NCI-H2029 (cell line): ENCODE results near the gene FAM219A.
"Not testable (repeated sequence)": the region's sequence is repeated elsewhere in the genome, so short reads cannot be mapped to it uniquely, and the experiment has no call there.

Experiments used
- DNase-seq: peaks from one replicate; lab custom pipeline; 2025; lab: John Stamatoyannopoulos, UW

Gene FAM219A

GRCh38 chr9:34376596-34377403 lies 81.6 kb downstream of the FAM219A start, which contains the start of gene MYORG:
Gene MYORG (minus strand): TSS chr9:34376898. CDS start chr9:34372943, 3,955 bp downstream.
- DNase-seq = peak; percentile 95

- DNase-seq = peak; percentile 40
These were observed 82.3 kb downstream of the FAM219A start for GRCh38 chr9:34375901-34376595.

GRCh38 chr9:34374905-34375552 lies 83.3 kb downstream of the FAM219A start:
- DNase-seq = no peak

- no peak for DNase-seq
These were observed 84.0 kb downstream of the FAM219A start for GRCh38 chr9:34374339-34374738.

- DNase-seq = no peak
These were observed 84.6 kb downstream of the FAM219A start for GRCh38 chr9:34373749-34374148.

GRCh38 chr9:34372467-34373011 lies 85.8 kb downstream of the FAM219A start:
- no peak for DNase-seq

GRCh38 chr9:34371886-34372466 lies 86.4 kb downstream of the FAM219A start:
- DNase-seq = no peak

- no peak for DNase-seq
These were observed 87.1 kb downstream of the FAM219A start for GRCh38 chr9:34370970-34371880.

- DNase-seq = no peak
These were observed 87.9 kb downstream of the FAM219A start for GRCh38 chr9:34370335-34370969.

GRCh38 chr9:34369636-34370035 lies 88.7 kb downstream of the FAM219A start:
- no peak for DNase-seq

- not testable (repeated sequence) for DNase-seq
These were observed 89.6 kb downstream of the FAM219A start for GRCh38 chr9:34368796-34369195.

GRCh38 chr9:34367751-34368410 lies 90.5 kb downstream of the FAM219A start:
- not testable (repeated sequence) for DNase-seq

GRCh38 chr9:34366365-34366764 lies 92.0 kb downstream of the FAM219A start:
- no peak for DNase-seq

- DNase-seq = no peak
These were observed 93.1 kb downstream of the FAM219A start for GRCh38 chr9:34365282-34365681.

GRCh38 chr9:34363619-34364351 lies 94.6 kb downstream of the FAM219A start:
- DNase-seq = no peak

GRCh38 chr9:34362614-34363214 lies 95.7 kb downstream of the FAM219A start:
- DNase-seq = no peak

GRCh38 chr9:34352957-34353356 lies 105.4 kb downstream of the FAM219A start:
- not testable (repeated sequence) for DNase-seq

- not testable (repeated sequence) for DNase-seq
These were observed 106.2 kb downstream of the FAM219A start for GRCh38 chr9:34352122-34352652.
